NK-92 (cell line): ENCODE data around the gene TECR.
"Not testable (repeated sequence)": the region's sequence is repeated elsewhere in the genome, so short reads cannot be mapped to it uniquely, and the experiment has no call there.

Experiments used
- DNase-seq: peaks from one replicate; lab custom pipeline; 2025; ENCODE audit not compliant: unreplicated experiment; lab: John Stamatoyannopoulos, UW

TECR gene

GRCh38 chr19:14533450-14533849 is 4.1 kb downstream of the TECR start:
- DNase-seq, result no peak

DNA sequence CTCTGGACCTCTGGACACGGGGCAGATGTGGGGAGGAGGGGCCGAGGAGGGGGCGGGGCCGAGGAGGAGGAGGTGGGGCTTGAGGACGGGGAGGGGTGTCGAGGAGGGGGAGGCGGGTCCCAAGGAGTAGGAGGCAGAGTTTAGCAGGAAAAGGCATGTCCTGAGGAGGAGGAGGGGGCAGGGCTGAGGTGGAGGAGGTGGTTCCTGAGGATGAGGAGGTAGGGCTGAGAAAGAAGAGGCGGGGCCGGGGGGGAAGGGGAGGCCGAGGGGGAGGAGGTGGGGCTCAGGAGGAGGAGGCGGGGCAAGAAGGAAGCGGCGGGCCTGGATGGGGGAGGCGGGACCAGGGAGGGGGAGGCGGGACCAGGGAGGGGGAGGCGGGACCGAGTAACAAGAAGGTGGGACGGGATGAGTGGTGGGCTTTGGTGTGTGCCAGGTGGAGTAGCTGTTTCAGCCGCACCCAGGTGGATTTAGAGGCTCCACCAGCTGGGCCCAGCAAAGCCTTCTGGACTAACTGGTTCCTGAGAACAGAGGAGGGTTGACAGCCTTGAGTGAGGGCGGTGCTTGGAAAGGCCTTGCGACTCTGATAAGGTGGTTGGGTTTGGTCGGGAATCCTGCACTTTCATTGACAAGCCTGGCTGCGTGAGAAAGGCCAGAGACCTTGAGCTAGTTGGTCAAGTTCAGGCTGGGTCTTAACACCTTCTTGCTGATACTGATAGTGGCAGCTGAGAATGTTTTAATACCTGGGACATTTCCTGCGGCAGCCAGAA is 7.7 kb downstream of the TECR start:
- no peak for DNase-seq

- DNase-seq, result no peak
These were observed 11.5 kb downstream of the TECR start for GRCh38 chr19:14540741-14541525.

DNA sequence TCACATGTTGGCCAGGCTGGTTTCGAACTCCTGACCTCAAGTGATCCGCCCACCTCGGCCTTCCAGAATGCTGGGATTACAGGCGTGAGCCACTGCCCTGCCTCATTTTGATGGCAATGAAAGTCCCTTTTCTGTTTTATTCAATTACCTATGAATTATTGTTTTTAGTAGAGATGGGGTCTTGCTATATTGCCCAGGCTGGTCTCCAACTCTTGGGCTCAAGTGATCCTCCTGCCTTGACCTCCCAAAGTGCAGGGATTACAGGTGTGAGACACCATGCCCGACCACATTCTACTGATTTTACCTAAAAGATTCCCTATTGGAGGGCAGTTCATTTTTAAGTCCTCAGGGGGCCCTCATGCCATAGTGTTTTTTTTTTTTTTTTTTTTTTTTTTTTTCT is 12.6 kb downstream of the TECR start:
- not testable (repeated sequence) for DNase-seq

DNA sequence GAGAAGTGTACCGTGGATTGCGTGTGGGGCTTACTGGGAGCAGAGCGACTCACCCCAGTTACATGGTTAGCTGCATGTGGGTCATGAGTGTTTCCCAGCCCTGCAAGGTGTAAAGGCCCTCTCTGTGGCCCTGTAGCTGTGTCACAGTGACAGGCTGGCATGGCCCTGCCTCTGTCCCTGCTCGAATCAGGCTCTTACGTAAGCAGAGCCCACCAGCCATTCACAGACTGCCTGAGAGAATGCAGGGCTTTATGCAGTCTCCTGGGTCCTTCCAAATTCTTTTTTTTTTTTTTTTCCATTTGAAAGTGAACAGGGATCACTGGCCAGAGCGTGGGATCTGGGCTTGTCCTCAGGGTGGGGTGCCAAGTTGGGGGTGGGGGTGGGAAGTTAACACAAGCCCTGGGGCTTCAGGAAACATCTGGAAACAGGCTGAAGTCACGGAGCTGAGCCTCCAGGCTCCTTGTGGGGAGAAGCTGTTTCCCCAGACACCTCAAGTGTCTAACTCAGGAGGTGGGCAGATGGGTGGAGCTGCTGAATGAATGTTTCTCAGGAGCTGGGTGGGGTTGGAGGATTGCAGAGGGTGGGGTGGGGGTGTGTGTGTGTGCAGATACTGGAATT is 13.4 kb downstream of the TECR start:
- no peak for DNase-seq

GRCh38 chr19:14544047-14544446 is 14.7 kb downstream of the TECR start:
- DNase-seq, result no peak

DNA sequence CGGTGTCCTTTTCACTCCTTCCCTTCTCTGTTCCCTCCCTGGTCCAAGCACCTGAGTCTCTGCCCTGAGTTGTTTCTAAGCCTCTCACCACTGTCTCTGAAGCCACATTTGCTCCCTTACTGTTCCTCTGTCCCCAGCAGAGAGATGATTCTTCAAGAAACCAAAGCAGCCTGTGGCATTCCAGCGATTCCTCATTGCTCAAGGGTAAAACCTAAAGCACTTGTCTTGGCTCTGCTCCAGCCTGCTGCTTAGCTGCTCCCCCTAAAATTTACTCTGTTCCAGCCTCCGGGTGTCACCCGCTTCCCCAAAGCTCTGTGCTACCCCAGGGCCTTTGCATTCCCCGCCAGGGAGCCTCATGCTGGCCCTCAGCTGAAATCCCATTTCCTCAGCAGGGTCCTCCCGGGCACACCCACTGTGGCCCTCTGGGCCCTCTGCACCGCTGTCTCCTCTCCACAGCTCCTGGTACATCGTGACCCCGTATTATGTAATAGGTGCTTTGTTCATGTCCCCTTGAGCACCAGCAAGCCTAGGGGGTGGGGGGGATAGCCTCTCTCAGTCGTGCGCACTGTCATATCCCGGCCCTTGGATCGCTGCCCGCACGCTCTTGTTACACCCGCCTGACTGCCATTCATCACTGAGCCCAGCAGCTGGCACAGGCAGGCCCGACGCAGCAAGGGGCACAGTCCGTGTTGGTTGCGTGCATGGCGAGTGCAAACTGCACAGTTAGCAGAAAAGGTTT is 15.8 kb downstream of the TECR start:
- DNase-seq, result no peak

GRCh38 chr19:14545716-14546082 is 16.3 kb downstream of the TECR start:
- DNase-seq, result no peak

DNA sequence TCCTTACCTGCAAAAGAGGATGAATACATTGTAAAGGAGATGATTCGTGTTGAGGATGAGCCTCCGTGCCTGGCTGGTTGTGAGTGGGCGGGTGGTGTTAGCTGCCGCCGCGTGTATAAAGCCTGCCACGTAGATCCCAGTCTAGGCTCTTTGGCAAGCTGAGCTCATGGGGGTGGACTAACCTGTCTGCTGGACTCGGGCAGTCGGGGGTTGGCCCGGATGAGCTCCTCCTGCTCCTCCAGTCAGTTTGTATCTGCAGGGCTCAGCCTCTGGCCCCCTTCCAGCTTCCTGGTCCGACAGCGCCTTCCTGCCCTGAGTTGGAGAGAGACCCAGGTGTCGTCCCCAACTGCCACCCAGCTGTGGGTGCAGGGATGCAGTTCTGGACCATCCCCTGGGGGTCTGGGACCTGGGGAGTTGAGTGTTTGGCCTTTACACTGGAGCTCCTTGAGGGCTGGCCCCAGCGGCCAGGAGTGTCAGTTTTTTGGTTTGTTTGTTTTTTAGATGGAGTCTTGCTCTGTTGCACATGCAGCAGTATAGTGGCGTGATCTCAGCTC is 20.9 kb downstream of the TECR start:
- DNase-seq, result no peak

DNA sequence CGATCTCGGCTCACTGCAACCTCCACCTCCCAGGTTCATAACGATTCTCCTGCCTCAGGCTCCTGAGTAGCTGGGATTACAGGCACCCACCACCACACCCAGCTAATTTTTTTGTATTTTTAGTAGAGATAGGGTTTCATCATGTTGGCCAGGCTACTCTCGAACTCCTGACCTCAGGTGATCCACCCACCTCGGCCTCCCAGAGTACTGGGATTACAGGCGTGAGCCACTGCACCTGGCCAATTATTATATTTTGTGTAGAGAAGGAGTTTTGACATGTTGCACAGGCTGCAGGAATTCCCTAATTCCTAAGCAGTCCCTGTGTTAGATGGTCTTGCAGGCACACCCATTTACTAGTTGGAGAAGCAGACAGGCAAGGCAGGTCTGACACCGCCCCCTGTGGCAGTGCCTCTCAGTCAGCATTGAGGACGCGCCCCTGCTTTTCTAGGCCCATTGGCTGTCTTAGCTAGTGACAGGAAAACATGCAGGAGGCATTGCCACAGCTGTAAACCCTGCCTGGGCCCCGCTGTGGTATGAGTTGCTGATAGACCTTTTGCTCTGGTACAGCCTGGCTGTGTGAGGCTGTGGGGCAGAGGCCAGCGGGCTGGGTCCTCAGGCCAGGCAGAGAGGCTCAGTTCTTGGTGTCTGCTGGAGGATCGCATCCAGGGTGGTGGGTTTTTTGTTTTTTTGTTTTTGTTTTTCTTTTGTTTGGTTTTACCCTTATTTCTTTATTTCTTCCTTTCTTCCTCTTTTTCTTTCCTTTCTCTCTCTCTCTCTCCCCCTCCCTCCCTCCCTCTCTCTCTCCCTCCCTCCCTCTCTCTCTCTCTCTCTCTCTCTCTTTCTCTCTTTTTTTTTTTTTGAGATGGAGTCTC is 22.0 kb downstream of the TECR start:
- DNase-seq, result not testable (repeated sequence)

DNA sequence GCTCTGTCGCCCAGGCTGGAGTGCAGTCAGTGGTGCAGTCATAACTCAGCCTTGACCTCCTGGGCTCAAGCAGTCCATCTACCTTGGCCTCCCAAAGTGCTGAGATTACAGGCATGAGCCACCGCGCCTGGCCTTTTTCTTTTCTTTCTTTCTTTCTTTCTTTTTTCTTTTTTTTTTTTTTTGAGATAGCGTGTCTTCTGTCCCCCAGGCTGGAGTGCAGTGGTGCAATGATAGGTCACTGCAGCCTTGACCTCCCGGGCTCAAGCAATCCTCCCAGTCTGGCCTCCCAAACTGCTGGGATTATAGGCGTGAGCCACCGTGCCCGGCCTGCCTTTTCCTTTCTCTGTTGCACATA is 22.6 kb downstream of the TECR start:
- DNase-seq, result not testable (repeated sequence)

GRCh38 chr19:14553042-14553938 is 23.9 kb downstream of the TECR start:
- DNase-seq, result no peak

DNA sequence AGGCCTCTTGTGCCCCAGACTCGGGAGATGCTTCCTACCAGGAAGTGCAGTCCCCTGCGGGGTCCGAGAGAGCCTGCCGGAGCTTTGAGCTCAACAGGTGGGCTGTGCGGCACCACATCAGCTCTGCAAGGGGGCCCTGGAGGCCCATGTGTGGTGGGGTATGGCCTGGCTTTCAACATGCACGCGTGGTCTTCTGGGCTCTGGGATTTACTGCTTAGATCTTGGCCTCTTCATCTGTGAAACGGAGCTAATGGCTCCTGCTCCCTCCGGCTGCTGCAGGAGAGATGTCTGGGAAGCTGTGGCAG is 24.5 kb downstream of the TECR start:
- no peak for DNase-seq

DNA sequence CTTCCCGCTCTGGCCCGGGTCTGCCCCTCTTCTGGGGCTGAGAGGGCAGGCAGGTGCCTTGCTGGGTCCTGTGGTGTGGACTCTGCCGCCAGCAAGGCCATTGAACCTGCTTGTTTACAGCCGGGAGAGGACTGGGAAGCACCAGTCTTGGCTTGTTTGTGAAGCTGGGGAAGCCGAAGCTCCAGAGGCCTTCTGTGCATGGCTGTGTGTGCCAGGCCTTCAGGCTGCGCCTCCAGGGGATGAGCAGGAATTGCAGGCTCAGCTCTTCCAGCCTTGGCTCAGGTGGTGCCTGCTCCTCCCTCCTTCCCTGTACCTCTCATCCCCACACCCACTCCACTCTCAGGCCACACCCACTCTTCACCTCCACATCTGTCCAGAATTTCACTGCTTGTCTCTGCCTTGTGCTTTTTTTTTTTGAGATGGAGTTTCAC is 25.0 kb downstream of the TECR start:
- DNase-seq, result no peak

GRCh38 chr19:14555918-14556661 is 26.7 kb downstream of the TECR start:
- DNase-seq, result no peak

GRCh38 chr19:14556662-14557188 is 27.3 kb downstream of the TECR start:
- no peak for DNase-seq

- DNase-seq, result no peak
These were observed 29.1 kb downstream of the TECR start for GRCh38 chr19:14558370-14559066.
